Psoas muscle (tissue), 8 donors: Measurements from ENCODE around the gene YARS1. TPM values are rescaled to one million over a fixed set of nuclear protein-coding genes. Genes with fewer than 3 reads are reported as not detected.

Source experiments
- ATAC-seq, 4 donors: fragments of 200-7000 bp; cut with Tn5 transposase; one replicate each; pipeline ENCODE4 v1.9.1; 2020; ENCODE audit warnings: moderate library complexity in 3 of 4, mild to moderate bottlenecking in 2 of 4
- DNase-seq, 2 donors: peaks; one replicate each; pipeline ENCODE4 v3.0.0-alpha.2; 2020
- H3K27ac ChIP-seq: fragments of 200-600 bp; one replicate; pipeline ENCODE4 v1.8.0; 2022
- H3K27me3 ChIP-seq, 3 donors: fragments of 200-600 bp in 1 of 3; one replicate each; pipeline versions ENCODE4 v1.6.1 to v1.8.0; 2013 to 2022; ENCODE audit warnings: low read length in 2 of 3, mild to moderate bottlenecking in 2 of 3, moderate library complexity in 1 of 3; ENCODE audit not compliant: insufficient read depth in 3 of 3
- H3K36me3 ChIP-seq, 2 donors: fragments of 200-600 bp in 1 of 2; one replicate each; pipeline versions ENCODE4 v1.6.1 to v1.8.0; 2013 to 2022; ENCODE audit warnings: low read depth in 1 of 2, mild to moderate bottlenecking in 1 of 2, moderate library complexity in 1 of 2; ENCODE audit not compliant: insufficient read depth in 1 of 2
- H3K4me1 ChIP-seq: fragments of 200-600 bp; one replicate; pipeline ENCODE4 v1.8.0; 2022
- H3K4me3 ChIP-seq: fragments of 200-600 bp; one replicate; pipeline ENCODE4 v1.8.0; 2022; ENCODE audit warnings: mild to moderate bottlenecking
- H3K9me3 ChIP-seq: fragments of 200-600 bp; one replicate; pipeline ENCODE4 v1.8.0; 2022
- WGBS, 3 donors: extraction: QIAGEN DNeasy Blood & Tissue Kit; methylation state at CpG; one replicate each; pipeline versions ENCODE4 v1.1.6 to v1.1.7; 2013; 5-methylcytosine and 5-hydroxymethylcytosine counted together
- intact Hi-C, 2 donors: fragments of 100-400 bp; cut with DNase I; formaldehyde crosslinking; loops; one replicate each; pipeline versions ENCODE4 v1.11.0 to v1.14.2; 2022
- polyA plus RNA-seq, 3 donors: library from polyadenylated mRNA; stranded (reverse); fragments of 200-250 nt; gene quantifications; one replicate each; pipeline ENCODE4 v1.2.3, GENCODE V29; 2013
- total RNA-seq, 4 donors: library from RNA; stranded (reverse); fragmentation: NEBNext Ultra II Directional in 2 of 4; extraction: Animal tissue kit (Norgen Biotek cat#: 25700) in 2 of 4; gene quantifications; one replicate each; pipeline versions ENCODE4 v1.2.1 to v1.2.4, GENCODE V29; 2021 to 2023
- TF ChIP-seq, protein P1 (sequence below): fragments of 200-600 bp; IDR thresholded peaks from one replicate; pipeline ENCODE4 v1.8.0; 2022; ENCODE audit warnings: antibody characterized with exemption
- donor health status: healthy with polysubstance abuse.
- donor health status: DM: no; HTN: no; CAD: no; lungs with moderate emphysema.
- donor health status: Bipolar disorder and iron deficiency.
- donor health status: healthy.
- donor health status: DM: yes; HTN: yes; CAD: no.
- donor health status: DM: no; HTN: no; CAD: no.
- donor health status: DM: no; HTN: no; CAD: no.
- donor health status: DM: yes; HTN: yes; CAD: no.

Gene YARS1
- total and polyA plus RNA-seq, 7 donors: 36.9 to 114 (median 80.9) TPM

- Histone ChIP-seq H3K27ac (peak overlapping the region; percentile 61), H3K9me3 (no peaks in the 10 kb centered on the region), H3K36me3 (no peaks in the 10 kb centered on the region), H3K27me3 (no peaks in the 10 kb centered on the region), H3K4me1 (peaks cover 18% of the 10 kb centered on the region), H3K4me3 (peak overlapping the region; percentile 78)
- ATAC-seq (peak; percentile 51 to 74 (median 61)), DNase-seq (peak in 1 of 2 donors; percentile 32)
- intact Hi-C loops: no loop called here
- WGBS, 3 donors: 0 to 5% (median 1%) methylated on average over 22 to 100 of the region's 103 CpGs
- TF ChIP-seq, protein P1, sequence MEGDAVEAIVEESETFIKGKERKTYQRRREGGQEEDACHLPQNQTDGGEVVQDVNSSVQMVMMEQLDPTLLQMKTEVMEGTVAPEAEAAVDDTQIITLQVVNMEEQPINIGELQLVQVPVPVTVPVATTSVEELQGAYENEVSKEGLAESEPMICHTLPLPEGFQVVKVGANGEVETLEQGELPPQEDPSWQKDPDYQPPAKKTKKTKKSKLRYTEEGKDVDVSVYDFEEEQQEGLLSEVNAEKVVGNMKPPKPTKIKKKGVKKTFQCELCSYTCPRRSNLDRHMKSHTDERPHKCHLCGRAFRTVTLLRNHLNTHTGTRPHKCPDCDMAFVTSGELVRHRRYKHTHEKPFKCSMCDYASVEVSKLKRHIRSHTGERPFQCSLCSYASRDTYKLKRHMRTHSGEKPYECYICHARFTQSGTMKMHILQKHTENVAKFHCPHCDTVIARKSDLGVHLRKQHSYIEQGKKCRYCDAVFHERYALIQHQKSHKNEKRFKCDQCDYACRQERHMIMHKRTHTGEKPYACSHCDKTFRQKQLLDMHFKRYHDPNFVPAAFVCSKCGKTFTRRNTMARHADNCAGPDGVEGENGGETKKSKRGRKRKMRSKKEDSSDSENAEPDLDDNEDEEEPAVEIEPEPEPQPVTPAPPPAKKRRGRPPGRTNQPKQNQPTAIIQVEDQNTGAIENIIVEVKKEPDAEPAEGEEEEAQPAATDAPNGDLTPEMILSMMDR: peak; percentile 20
Observed at GRCh38 chr1:32741413-32742198, 75.6 kb downstream of the YARS1 start.

GRCh38 chr1:32741059-32741412, 76.1 kb downstream of the YARS1 start:
- no peak overlapping the region for H3K27ac ChIP-seq
- DNase-seq: no peak

DNA sequence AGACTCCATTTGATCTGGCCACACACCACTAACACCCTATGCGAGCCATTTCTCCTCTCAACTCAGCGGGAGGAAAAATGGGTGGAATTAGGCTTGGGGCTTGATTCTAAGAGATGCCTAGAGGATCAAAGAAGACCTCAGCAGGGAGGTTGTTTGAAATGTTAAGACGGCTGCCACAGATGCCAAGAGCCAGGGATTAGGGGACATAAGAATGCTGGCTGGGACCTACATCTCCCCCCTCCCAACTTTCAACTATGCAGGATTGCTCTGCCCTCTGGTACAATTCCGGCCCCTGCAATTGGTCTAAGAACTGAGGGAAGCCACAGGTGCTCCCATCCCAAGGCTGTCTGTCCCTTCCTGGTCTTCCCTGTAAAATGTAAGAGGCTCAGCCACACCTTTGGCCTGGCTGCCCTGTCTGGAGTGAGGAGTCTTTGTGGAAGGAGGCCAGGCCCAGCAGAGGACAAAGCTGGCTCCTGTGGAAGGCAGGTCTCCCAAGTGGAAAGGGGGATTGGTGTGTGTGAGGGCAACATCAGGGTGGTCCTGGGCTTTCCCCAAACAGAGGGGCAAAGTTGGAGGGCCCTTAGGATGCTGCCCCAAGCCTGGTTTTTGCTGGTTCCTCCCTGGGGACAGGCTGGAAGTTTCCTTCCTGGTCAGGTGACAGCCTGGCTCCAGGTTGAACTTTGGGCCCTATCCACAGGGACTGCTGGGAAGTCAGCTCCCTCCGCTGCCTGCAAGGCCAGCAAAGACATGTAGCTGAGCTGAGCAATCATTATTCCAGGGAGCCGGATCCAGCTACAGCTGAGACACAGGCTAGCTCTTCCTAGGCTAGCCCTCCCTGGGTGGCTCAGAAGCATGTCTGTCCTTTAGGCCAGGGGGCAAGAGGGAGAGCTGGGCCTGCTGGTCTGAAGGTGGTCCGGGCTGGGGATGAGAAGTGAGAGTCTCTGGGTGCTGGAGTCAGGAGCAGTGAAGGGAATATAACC, 80.1 kb downstream of the YARS1 start:
- no peak for DNase-seq
- H3K9me3 ChIP-seq: no peaks in the 10 kb centered on the region
- intact Hi-C loops: no loop called here
- no peaks in the 10 kb centered on the region for H3K36me3 ChIP-seq
- TF ChIP-seq, protein P1: no peak
- no peaks in the 10 kb centered on the region for H3K27me3 ChIP-seq
- H3K27ac ChIP-seq: no peak overlapping the region
- no peak for ATAC-seq
- WGBS, 3 donors: 86 to 91% (median 87%) methylated on average over 7 of the region's 7 CpGs
- peaks cover 5% of the 10 kb centered on the region for H3K4me1 ChIP-seq
- no peak overlapping the region for H3K4me3 ChIP-seq

More at GRCh38 chr1:32741059-32741412, 76.1 kb downstream of the YARS1 start:
- WGBS, 3 donors: 31 to 39% (median 33%) methylated on average over 10 of the region's 10 CpGs
- Histone ChIP-seq H3K9me3 (no peaks in the 10 kb centered on the region), H3K36me3 (no peaks in the 10 kb centered on the region), H3K4me3 (peak overlapping the region; percentile 78), H3K27me3 (no peaks in the 10 kb centered on the region), H3K4me1 (peaks cover 18% of the 10 kb centered on the region)
- intact Hi-C loops: no loop called here
- TF ChIP-seq, protein P1: no peak
- peak in 1 of 4 donors; percentile 23 for ATAC-seq

- TF ChIP-seq, protein P1: no peak
- Histone ChIP-seq H3K4me3 (no peak overlapping the region), H3K27ac (no peak overlapping the region), H3K4me1 (no peaks in the 10 kb centered on the region), H3K9me3 (no peaks in the 10 kb centered on the region), H3K36me3 (no peaks in the 10 kb centered on the region), H3K27me3 (no peaks in the 10 kb centered on the region)
- DNase-seq (peak in 1 of 2 donors; percentile 61), ATAC-seq (no peak)
- intact Hi-C loops: no loop called here
- WGBS, 3 donors: 36 to 48% (median 46%) methylated on average over 9 of the region's 9 CpGs
Observed at GRCh38 chr1:32733582-32734321, 83.4 kb downstream of the YARS1 start.
